Mesendoderm (in vitro differentiated cells): ENCODE results near the gene PRMT3.

Experiments used
- DNase-seq: peaks from one replicate; pipeline ENCODE4 v3.0.0; 2013
- H2AK5ac ChIP-seq: 2 replicates; pipeline ENCODE4 v1.6.1; 2013; ENCODE audit warnings: low read length, inconsistent platforms
- H2BK120ac ChIP-seq: 2 replicates; pipeline ENCODE4 v1.6.1; 2013; ENCODE audit warnings: low read depth, mild to moderate bottlenecking, low read length, moderate library complexity, mixed read lengths
- H2BK15ac ChIP-seq: replicated peaks from 2 replicates; pipeline ENCODE4 v1.6.1; 2013; ENCODE audit warnings: low read depth, mild to moderate bottlenecking, moderate library complexity
- H2BK5ac ChIP-seq: 2 replicates; pipeline ENCODE4 v1.6.1; 2013; ENCODE audit warnings: low read length, inconsistent platforms
- H3K18ac ChIP-seq: 2 replicates; pipeline ENCODE4 v1.6.1; 2013; ENCODE audit warnings: mild to moderate bottlenecking, low read length, mixed read lengths
- H3K23ac ChIP-seq: one replicate; pipeline ENCODE4 v1.6.1; 2013; ENCODE audit warnings: low read length
- H3K27ac ChIP-seq: 2 replicates; pipeline ENCODE4 v1.5.1; 2013; ENCODE audit warnings: low read depth, mild to moderate bottlenecking, inconsistent platforms, low read length, moderate library complexity
- H3K27me3 ChIP-seq: 2 replicates; pipeline ENCODE4 v1.6.1; 2013; ENCODE audit warnings: low read length, control low read depth, mild to moderate bottlenecking, inconsistent platforms; ENCODE audit not compliant: insufficient read depth, poor library complexity
- H3K36me3 ChIP-seq: 2 replicates; pipeline ENCODE4 v1.6.1; 2013; ENCODE audit warnings: low read length, inconsistent platforms; ENCODE audit not compliant: control insufficient read depth, insufficient read depth
- H3K4ac ChIP-seq: one replicate; pipeline ENCODE4 v1.6.1; 2013; ENCODE audit warnings: low read depth, mild to moderate bottlenecking, low read length, moderate library complexity
- H3K4me1 ChIP-seq: 2 replicates; pipeline ENCODE4 v1.6.1; 2013; ENCODE audit warnings: low read depth, low read length, inconsistent platforms; ENCODE audit not compliant: control insufficient read depth
- H3K4me2 ChIP-seq: 2 replicates; pipeline ENCODE4 v1.6.1; 2013; ENCODE audit warnings: low read length
- H3K4me3 ChIP-seq: 2 replicates; pipeline ENCODE4 v1.5.1; 2013; ENCODE audit warnings: mild to moderate bottlenecking, low read length
- H3K56ac ChIP-seq: one replicate; pipeline ENCODE4 v1.6.1; 2013; ENCODE audit warnings: low read length
- H3K79me1 ChIP-seq: 2 replicates; pipeline ENCODE4 v1.6.1; 2013; ENCODE audit warnings: low read length, inconsistent platforms
- H3K79me2 ChIP-seq: 2 replicates; pipeline ENCODE4 v1.6.1; 2013; ENCODE audit warnings: mild to moderate bottlenecking, low read length; ENCODE audit not compliant: control insufficient read depth, insufficient read depth
- H3K9ac ChIP-seq: 2 replicates; pipeline ENCODE4 v1.6.1; 2013; ENCODE audit warnings: low read length, inconsistent platforms
- H4K5ac ChIP-seq: one replicate; pipeline ENCODE4 v1.6.1; 2013; ENCODE audit warnings: low read length
- H4K8ac ChIP-seq: one replicate; pipeline ENCODE4 v1.6.1; 2013; ENCODE audit warnings: low read depth, mild to moderate bottlenecking, control low read depth, low read length, moderate library complexity
- WGBS: extraction: QIAGEN DNeasy Blood & Tissue Kit; methylation state at CpG from one replicate; pipeline ENCODE4 v1.1.7; 2013; ENCODE audit warnings: low lambda C conversion rate, missing lambda C conversion rate; ENCODE audit not compliant: insufficient coverage; ENCODE audit errors: extremely low coverage; 5-methylcytosine and 5-hydroxymethylcytosine counted together

Gene PRMT3

DNA sequence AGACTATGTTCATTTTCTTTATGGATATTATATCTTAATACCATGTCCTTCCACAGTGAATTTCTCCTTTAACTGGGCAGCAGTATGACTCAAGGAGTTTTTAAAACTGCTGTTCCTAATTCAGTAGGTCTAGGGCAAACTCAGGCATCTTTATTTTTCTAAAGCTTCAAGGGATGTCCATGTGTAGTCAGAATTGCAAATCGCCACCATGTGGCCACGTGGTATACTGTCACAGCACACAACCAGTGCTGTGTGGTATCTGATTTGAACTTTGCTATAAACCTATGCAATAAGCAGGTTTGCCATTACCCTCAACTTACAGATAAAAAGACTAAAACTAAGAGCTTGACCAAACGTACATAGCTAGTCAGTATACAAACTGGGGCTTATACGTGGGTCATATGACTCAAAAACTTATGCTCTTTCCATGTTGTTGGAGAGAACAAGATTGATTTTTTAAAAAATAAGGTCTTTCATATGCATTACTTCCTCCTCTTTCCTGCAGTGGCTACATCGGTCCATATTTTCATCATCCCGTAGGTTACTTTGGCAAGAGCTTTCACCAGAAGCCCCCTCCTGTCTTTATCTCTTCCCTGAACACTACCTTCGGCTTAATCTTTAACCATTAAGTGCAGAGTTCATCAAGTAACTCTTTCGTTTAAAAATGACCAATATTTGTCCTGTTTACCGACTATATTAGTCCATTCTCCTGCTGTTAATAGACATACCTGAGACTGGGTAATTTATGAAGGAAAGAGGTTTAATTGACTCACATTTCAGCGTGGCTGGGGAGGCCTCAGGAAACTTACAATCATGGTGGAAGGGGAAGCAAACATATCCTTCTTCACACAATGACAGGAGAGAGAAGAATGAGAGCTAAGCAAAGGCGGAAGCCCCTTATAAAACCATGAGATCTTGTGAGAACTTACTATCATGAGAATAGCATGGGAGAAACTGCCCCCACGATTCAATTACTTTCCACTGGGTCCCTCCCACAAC is 32.0 kb upstream of the PRMT3 start:
- Histone ChIP-seq H3K4ac (no peak overlapping the region), H3K36me3 (no peaks in the 10 kb centered on the region), H3K18ac (no peak overlapping the region), H3K4me1 (no peaks in the 10 kb centered on the region), H2BK5ac (no peak overlapping the region), H3K4me3 (no peak overlapping the region), H3K27me3 (no peaks in the 10 kb centered on the region), H3K9ac (no peak overlapping the region), H3K79me2 (no peaks in the 10 kb centered on the region), H3K27ac (no peak overlapping the region), H2AK5ac (no peak overlapping the region), H4K8ac (no peak overlapping the region), H2BK15ac (no peak overlapping the region), H2BK120ac (no peak overlapping the region), H3K79me1 (no peaks in the 10 kb centered on the region), H3K56ac (no peak overlapping the region), H4K5ac (no peak overlapping the region), H3K4me2 (no peak overlapping the region), H3K23ac (no peak overlapping the region)
- peak; percentile 59 for DNase-seq
- no CpG with 5 or more reads among the region's 12 CpGs for WGBS

DNA sequence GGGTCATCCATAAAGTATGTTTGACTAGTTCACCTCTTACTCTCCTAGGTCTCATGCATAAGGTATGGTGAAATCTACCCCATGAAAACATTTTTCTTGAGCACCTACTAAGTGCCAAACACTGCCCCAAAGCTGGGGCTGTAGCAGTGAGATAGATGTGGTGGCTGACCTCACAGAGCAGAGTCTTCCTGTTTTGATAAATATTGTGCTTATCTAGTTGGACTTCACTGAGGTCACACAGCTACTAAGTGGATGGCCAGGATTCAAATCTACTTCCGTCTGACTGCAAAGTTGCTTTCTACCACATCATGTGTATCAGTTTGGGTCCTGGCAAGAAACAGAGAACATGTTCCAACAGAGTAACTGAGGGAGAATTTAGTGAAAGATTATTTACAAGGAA is 30.4 kb upstream of the PRMT3 start:
- Histone ChIP-seq H3K36me3 (no peaks in the 10 kb centered on the region), H3K9ac (no peak overlapping the region), H2BK120ac (no peak overlapping the region), H3K4me1 (no peaks in the 10 kb centered on the region), H3K79me2 (no peaks in the 10 kb centered on the region), H3K27me3 (no peaks in the 10 kb centered on the region), H2BK5ac (no peak overlapping the region), H2BK15ac (no peak overlapping the region), H4K8ac (no peak overlapping the region), H3K4me2 (no peak overlapping the region), H3K18ac (no peak overlapping the region), H3K79me1 (no peaks in the 10 kb centered on the region), H3K56ac (no peak overlapping the region), H3K4ac (no peak overlapping the region), H3K27ac (no peak overlapping the region), H3K4me3 (no peak overlapping the region), H3K23ac (no peak overlapping the region), H2AK5ac (no peak overlapping the region), H4K5ac (no peak overlapping the region)
- WGBS: no CpG with 5 or more reads among the region's 1 CpG
- no peak for DNase-seq

DNA sequence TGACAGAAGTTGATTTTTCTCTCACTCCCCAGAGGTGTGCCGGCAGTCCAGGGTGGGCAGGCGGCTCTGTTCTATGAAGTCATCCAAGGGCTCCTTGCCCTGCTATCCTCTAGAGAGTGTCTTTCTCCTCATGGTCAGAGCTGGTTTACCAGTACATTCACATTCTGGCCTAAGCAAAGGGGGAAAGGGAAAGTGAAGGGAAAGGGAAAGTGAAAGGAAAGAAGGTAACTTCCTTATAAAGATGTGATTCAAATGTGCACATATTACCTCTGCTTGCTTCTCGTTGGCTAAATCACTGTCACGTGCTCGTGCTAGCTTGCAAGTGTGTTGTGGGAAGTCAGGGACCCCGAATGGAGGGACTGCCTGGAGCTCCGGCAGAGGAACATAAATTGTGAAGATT is 26.9 kb upstream of the PRMT3 start:
- H3K4me2 ChIP-seq: no peak overlapping the region
- no peak overlapping the region for H3K23ac ChIP-seq
- no peak overlapping the region for H3K9ac ChIP-seq
- H2BK5ac ChIP-seq: no peak overlapping the region
- no peak overlapping the region for H3K56ac ChIP-seq
- H4K8ac ChIP-seq: no peak overlapping the region
- no peak overlapping the region for H4K5ac ChIP-seq
- H3K79me2 ChIP-seq: no peaks in the 10 kb centered on the region
- no peak overlapping the region for H2AK5ac ChIP-seq
- DNase-seq: no peak
- H3K4me3 ChIP-seq: no peak overlapping the region
- no peaks in the 10 kb centered on the region for H3K79me1 ChIP-seq
- H3K4ac ChIP-seq: no peak overlapping the region
- no peaks in the 10 kb centered on the region for H3K36me3 ChIP-seq
- H3K27ac ChIP-seq: no peak overlapping the region
- H2BK120ac ChIP-seq: no peak overlapping the region
- H3K27me3 ChIP-seq: peaks cover 2% of the 10 kb centered on the region
- peaks cover 3% of the 10 kb centered on the region for H3K4me1 ChIP-seq
- H3K18ac ChIP-seq: no peak overlapping the region
- WGBS: no CpG with 5 or more reads among the region's 7 CpGs
- H2BK15ac ChIP-seq: no peak overlapping the region

DNA sequence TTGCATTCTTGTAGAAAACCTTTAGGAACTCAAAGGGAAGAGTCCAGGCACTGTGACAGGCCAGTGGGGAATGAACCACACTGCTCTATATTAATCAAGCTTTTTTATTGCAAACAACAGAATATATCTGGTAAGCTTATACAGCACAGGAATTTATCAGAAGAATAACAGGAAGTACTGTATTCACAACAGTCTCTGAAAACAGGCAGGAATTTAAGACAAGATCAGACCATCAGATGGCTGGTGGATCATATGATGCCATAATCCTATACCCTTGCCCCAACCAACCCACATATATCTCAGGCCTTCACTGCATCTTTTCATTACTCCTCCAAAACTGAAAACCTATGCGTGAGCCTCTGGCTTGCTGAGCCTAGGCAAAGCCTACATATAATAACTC is 25.0 kb upstream of the PRMT3 start:
- no peak overlapping the region for H3K4me3 ChIP-seq
- H3K79me1 ChIP-seq: no peaks in the 10 kb centered on the region
- H3K23ac ChIP-seq: no peak overlapping the region
- H3K4me1 ChIP-seq: peaks cover 3% of the 10 kb centered on the region
- no peak overlapping the region for H2AK5ac ChIP-seq
- peaks cover 2% of the 10 kb centered on the region for H3K27me3 ChIP-seq
- no peak overlapping the region for H4K8ac ChIP-seq
- H3K36me3 ChIP-seq: no peaks in the 10 kb centered on the region
- no peaks in the 10 kb centered on the region for H3K79me2 ChIP-seq
- no peak overlapping the region for H3K9ac ChIP-seq
- H3K56ac ChIP-seq: no peak overlapping the region
- no peak overlapping the region for H2BK15ac ChIP-seq
- no peak overlapping the region for H3K18ac ChIP-seq
- DNase-seq: no peak
- no peak overlapping the region for H2BK5ac ChIP-seq
- no peak overlapping the region for H3K4ac ChIP-seq
- no peak overlapping the region for H4K5ac ChIP-seq
- H3K27ac ChIP-seq: no peak overlapping the region
- no peak overlapping the region for H2BK120ac ChIP-seq
- WGBS: no CpG with 5 or more reads among the region's 1 CpG
- no peak overlapping the region for H3K4me2 ChIP-seq

DNA sequence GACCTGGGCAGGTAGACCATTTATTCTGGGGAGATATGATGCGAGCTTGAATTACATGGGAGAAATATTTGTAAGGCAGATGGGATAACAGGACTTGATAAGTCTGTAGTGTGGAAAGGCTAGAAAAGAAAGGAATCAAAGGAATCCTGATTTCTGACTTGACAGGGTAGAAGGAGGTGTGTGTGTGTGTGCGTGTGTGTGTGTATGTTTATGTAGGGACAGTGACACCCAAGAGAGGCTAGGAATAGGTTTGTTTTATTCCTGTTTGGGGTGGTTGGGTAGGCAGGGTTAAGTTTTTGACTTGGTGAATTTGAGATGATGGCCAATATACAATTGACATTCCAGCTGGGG is 24.4 kb upstream of the PRMT3 start:
- DNase-seq: no peak
- peaks cover 3% of the 10 kb centered on the region for H3K4me1 ChIP-seq
- H3K18ac ChIP-seq: no peak overlapping the region
- H3K36me3 ChIP-seq: no peaks in the 10 kb centered on the region
- peak overlapping the region; percentile 73 for H3K56ac ChIP-seq
- H3K23ac ChIP-seq: no peak overlapping the region
- H3K4me2 ChIP-seq: peak overlapping the region; percentile 82
- no peak overlapping the region for H3K4me3 ChIP-seq
- H2BK5ac ChIP-seq: no peak overlapping the region
- no peaks in the 10 kb centered on the region for H3K79me2 ChIP-seq
- H4K8ac ChIP-seq: no peak overlapping the region
- H3K79me1 ChIP-seq: no peaks in the 10 kb centered on the region
- peak overlapping the region; percentile 23 for H3K9ac ChIP-seq
- H2AK5ac ChIP-seq: peak overlapping the region; percentile 27
- no peak overlapping the region for H3K4ac ChIP-seq
- whole genome bisulfite sequencing: no CpG with 5 or more reads among the region's 2 CpGs
- peaks cover 2% of the 10 kb centered on the region for H3K27me3 ChIP-seq
- H4K5ac ChIP-seq: no peak overlapping the region
- no peak overlapping the region for H2BK120ac ChIP-seq
- no peak overlapping the region for H2BK15ac ChIP-seq
- H3K27ac ChIP-seq: no peak overlapping the region
